ENCODE results near the gene BRCC3.
A peak's percentile ranks its signal among the peaks of the same experiment; 100 is the strongest.

BRCC3 gene

GRCh38 chrX:155056471-155056870, 14.8 kb upstream of the BRCC3 start:
- no peak for DNase-seq (ENCODE audit: insufficient read length, low spot score)

GRCh38 chrX:155056877-155057792, 14.2 kb upstream of the BRCC3 start:
- peak; percentile 97 for FAIRE-seq

More at GRCh38 chrX:155056471-155056870, 14.8 kb upstream of the BRCC3 start:
- peak; percentile 81 for FAIRE-seq
- no peak for TF ChIP-seq POLR2AphosphoS5 (IDR thresholded peaks at IDR 0.05; ENCODE audit: low read depth, low read length)
- TF ChIP-seq POLR2A (IDR thresholded peaks at IDR 0.05; ENCODE audit: low read depth, low read length): no peak
- no peak for TF ChIP-seq POU2F2 (IDR thresholded peaks at IDR 0.05; ENCODE audit: low read depth, low read length)

GRCh38 chrX:155061760-155062159, 9.5 kb upstream of the BRCC3 start:
- no peak for TF ChIP-seq PAX5 (IDR thresholded peaks at IDR 0.05; ENCODE audit: insufficient read depth, low read length, severe bottlenecking)
- no peak for TF ChIP-seq POU2F2 (IDR thresholded peaks at IDR 0.05; ENCODE audit: low read depth, low read length)
- no peak for TF ChIP-seq TAF1 (IDR thresholded peaks at IDR 0.05; ENCODE audit: low read depth, low read length)
- TF ChIP-seq POLR2A (IDR thresholded peaks at IDR 0.05; ENCODE audit: low read depth, low read length): no peak
- no peak for TF ChIP-seq SPI1 (IDR thresholded peaks at IDR 0.05; ENCODE audit: low read depth, low read length)
- TF ChIP-seq POLR2AphosphoS5 (IDR thresholded peaks at IDR 0.05; ENCODE audit: low read depth, low read length): no peak
- no peak for DNase-seq (ENCODE audit: insufficient read length, low spot score)
- FAIRE-seq: no peak

More at GRCh38 chrX:155056877-155057792, 14.2 kb upstream of the BRCC3 start:
- no peak for DNase-seq (ENCODE audit: insufficient read length, low spot score)
- TF ChIP-seq SPI1 (IDR thresholded peaks at IDR 0.05; ENCODE audit: low read depth, low read length): no peak
- TF ChIP-seq POLR2A (IDR thresholded peaks at IDR 0.05; ENCODE audit: low read depth, low read length): no peak
- no peak for TF ChIP-seq PAX5 (IDR thresholded peaks at IDR 0.05; ENCODE audit: insufficient read depth, low read length, severe bottlenecking)
- no peak for TF ChIP-seq POLR2AphosphoS5 (IDR thresholded peaks at IDR 0.05; ENCODE audit: low read depth, low read length)
- no peak for TF ChIP-seq POU2F2 (IDR thresholded peaks at IDR 0.05; ENCODE audit: low read depth, low read length)
- no peak for TF ChIP-seq TAF1 (IDR thresholded peaks at IDR 0.05; ENCODE audit: low read depth, low read length)

- TF ChIP-seq PAX5 (IDR thresholded peaks at IDR 0.05; ENCODE audit: insufficient read depth, low read length, severe bottlenecking) (no peak), SPI1 (IDR thresholded peaks at IDR 0.05; ENCODE audit: low read depth, low read length) (no peak), POU2F2 (IDR thresholded peaks at IDR 0.05; ENCODE audit: low read depth, low read length) (no peak), POLR2A (IDR thresholded peaks at IDR 0.05; ENCODE audit: low read depth, low read length) (0 out of 2 replicates have a peak, but pooled peaks have one; percentile 30)
- peak; percentile 64 for FAIRE-seq
- no peak for DNase-seq (ENCODE audit: insufficient read length, low spot score)
Observed at GRCh38 chrX:155065035-155065734, 6.1 kb upstream of the BRCC3 start.

- FAIRE-seq: peak; percentile 26
- TF ChIP-seq POLR2AphosphoS5 (IDR thresholded peaks at IDR 0.05; ENCODE audit: low read depth, low read length): no peak
- no peak for TF ChIP-seq SPI1 (IDR thresholded peaks at IDR 0.05; ENCODE audit: low read depth, low read length)
- TF ChIP-seq POU2F2 (IDR thresholded peaks at IDR 0.05; ENCODE audit: low read depth, low read length): no peak
- no peak for TF ChIP-seq POLR2A (IDR thresholded peaks at IDR 0.05; ENCODE audit: low read depth, low read length)
- no peak for TF ChIP-seq PAX5 (IDR thresholded peaks at IDR 0.05; ENCODE audit: insufficient read depth, low read length, severe bottlenecking)
- no peak for TF ChIP-seq TAF1 (IDR thresholded peaks at IDR 0.05; ENCODE audit: low read depth, low read length)
Observed at GRCh38 chrX:155068165-155068564, 3.1 kb upstream of the BRCC3 start.

GRCh38 chrX:155069414-155069813, 1.9 kb upstream of the BRCC3 start:
- TF ChIP-seq POU2F2 (IDR thresholded peaks at IDR 0.05; ENCODE audit: low read depth, low read length) (no peak), POLR2A (IDR thresholded peaks at IDR 0.05; ENCODE audit: low read depth, low read length) (no peak), PAX5 (IDR thresholded peaks at IDR 0.05; ENCODE audit: insufficient read depth, low read length, severe bottlenecking) (no peak), POLR2AphosphoS5 (IDR thresholded peaks at IDR 0.05; ENCODE audit: low read depth, low read length) (no peak), SPI1 (IDR thresholded peaks at IDR 0.05; ENCODE audit: low read depth, low read length) (no peak), TAF1 (IDR thresholded peaks at IDR 0.05; ENCODE audit: low read depth, low read length) (no peak)
- FAIRE-seq (no peak), DNase-seq (ENCODE audit: insufficient read length, low spot score) (no peak)

More at GRCh38 chrX:155068165-155068564, 3.1 kb upstream of the BRCC3 start:
- DNase-seq (ENCODE audit: insufficient read length, low spot score): no peak

GRCh38 chrX:155070038-155070437, 1.3 kb upstream of the BRCC3 start:
- TF ChIP-seq SPI1 (IDR thresholded peaks at IDR 0.05; ENCODE audit: low read depth, low read length) (no peak), TAF1 (IDR thresholded peaks at IDR 0.05; ENCODE audit: low read depth, low read length) (no peak), POLR2A (IDR thresholded peaks at IDR 0.05; ENCODE audit: low read depth, low read length) (no peak), POU2F2 (IDR thresholded peaks at IDR 0.05; ENCODE audit: low read depth, low read length) (no peak), POLR2AphosphoS5 (IDR thresholded peaks at IDR 0.05; ENCODE audit: low read depth, low read length) (no peak), PAX5 (IDR thresholded peaks at IDR 0.05; ENCODE audit: insufficient read depth, low read length, severe bottlenecking) (no peak)
- DNase-seq (ENCODE audit: insufficient read length, low spot score) (no peak), FAIRE-seq (peak; percentile 35)

- TF ChIP-seq POLR2AphosphoS5 (IDR thresholded peaks at IDR 0.05; ENCODE audit: low read depth, low read length) (no peak), PAX5 (IDR thresholded peaks at IDR 0.05; ENCODE audit: insufficient read depth, low read length, severe bottlenecking) (no peak), POU2F2 (IDR thresholded peaks at IDR 0.05; ENCODE audit: low read depth, low read length) (no peak), TAF1 (IDR thresholded peaks at IDR 0.05; ENCODE audit: low read depth, low read length) (no peak), POLR2A (IDR thresholded peaks at IDR 0.05; ENCODE audit: low read depth, low read length) (no peak)
- no peak for DNase-seq (ENCODE audit: insufficient read length, low spot score)
- no peak for FAIRE-seq
Observed at GRCh38 chrX:155070663-155070974, 689 bp upstream of the BRCC3 start.

GRCh38 chrX:155071694-155072280, 479 bp downstream of the BRCC3 start:
- TF ChIP-seq POLR2AphosphoS5 (IDR thresholded peaks at IDR 0.05; ENCODE audit: low read depth, low read length) (no peak), PAX5 (IDR thresholded peaks at IDR 0.05; ENCODE audit: insufficient read depth, low read length, severe bottlenecking) (no peak), POU2F2 (IDR thresholded peaks at IDR 0.05; ENCODE audit: low read depth, low read length) (no peak), TAF1 (IDR thresholded peaks at IDR 0.05; ENCODE audit: low read depth, low read length) (no peak), POLR2A (IDR thresholded peaks at IDR 0.05; ENCODE audit: low read depth, low read length) (no peak; the same call in 1 of the 2 replicates), SPI1 (IDR thresholded peaks at IDR 0.05; ENCODE audit: low read depth, low read length) (no peak)
- DNase-seq (ENCODE audit: insufficient read length, low spot score) (no peak), FAIRE-seq (no peak)

All from GM12891 (cell line).